Panc1 (cell line): ENCODE measurements around the gene PNO1.

Experiments
- CTCF ChIP-seq: fragments of 450-650 bp; IDR thresholded peaks from 2 replicates; pipeline ENCODE4 v1.5.1; 2017; ENCODE audit warnings: mild to moderate bottlenecking
- POLR2AphosphoS5 ChIP-seq: IDR thresholded peaks from 2 replicates; pipeline ENCODE4 v1.6.1; 2012; ENCODE audit warnings: mild to moderate bottlenecking, low read depth, low read length, moderate library complexity
- SIN3A ChIP-seq: IDR thresholded peaks from 2 replicates; pipeline ENCODE4 v1.6.1; 2012; ENCODE audit warnings: low read depth, mild to moderate bottlenecking, low read length, moderate library complexity, borderline replicate concordance; ENCODE audit not compliant: insufficient read depth
- TCF7L2 ChIP-seq: IDR thresholded peaks from 2 replicates; pipeline ENCODE4 v1.6.1; 2011; ENCODE audit warnings: mild to moderate bottlenecking, low read depth, low read length, inconsistent platforms
- TF ChIP-seq, protein P1 (sequence below), 2 experiments: IDR thresholded peaks; 2 replicates each; pipeline ENCODE4 v1.6.1; 2011 to 2012; ENCODE audit warnings: low read depth in 2 of 2, control low read depth in 1 of 2, low read length in 1 of 2, mild to moderate bottlenecking in 1 of 2, moderate library complexity in 1 of 2; ENCODE audit not compliant: insufficient read depth in 1 of 2

GRCh38 chr2:68157002-68157401 lies 686 bp upstream of the PNO1 start:
- no peak for TF ChIP-seq CTCF
- TF ChIP-seq POLR2AphosphoS5 = no peak
- TF ChIP-seq TCF7L2 = no peak
- TF ChIP-seq, protein P1, sequence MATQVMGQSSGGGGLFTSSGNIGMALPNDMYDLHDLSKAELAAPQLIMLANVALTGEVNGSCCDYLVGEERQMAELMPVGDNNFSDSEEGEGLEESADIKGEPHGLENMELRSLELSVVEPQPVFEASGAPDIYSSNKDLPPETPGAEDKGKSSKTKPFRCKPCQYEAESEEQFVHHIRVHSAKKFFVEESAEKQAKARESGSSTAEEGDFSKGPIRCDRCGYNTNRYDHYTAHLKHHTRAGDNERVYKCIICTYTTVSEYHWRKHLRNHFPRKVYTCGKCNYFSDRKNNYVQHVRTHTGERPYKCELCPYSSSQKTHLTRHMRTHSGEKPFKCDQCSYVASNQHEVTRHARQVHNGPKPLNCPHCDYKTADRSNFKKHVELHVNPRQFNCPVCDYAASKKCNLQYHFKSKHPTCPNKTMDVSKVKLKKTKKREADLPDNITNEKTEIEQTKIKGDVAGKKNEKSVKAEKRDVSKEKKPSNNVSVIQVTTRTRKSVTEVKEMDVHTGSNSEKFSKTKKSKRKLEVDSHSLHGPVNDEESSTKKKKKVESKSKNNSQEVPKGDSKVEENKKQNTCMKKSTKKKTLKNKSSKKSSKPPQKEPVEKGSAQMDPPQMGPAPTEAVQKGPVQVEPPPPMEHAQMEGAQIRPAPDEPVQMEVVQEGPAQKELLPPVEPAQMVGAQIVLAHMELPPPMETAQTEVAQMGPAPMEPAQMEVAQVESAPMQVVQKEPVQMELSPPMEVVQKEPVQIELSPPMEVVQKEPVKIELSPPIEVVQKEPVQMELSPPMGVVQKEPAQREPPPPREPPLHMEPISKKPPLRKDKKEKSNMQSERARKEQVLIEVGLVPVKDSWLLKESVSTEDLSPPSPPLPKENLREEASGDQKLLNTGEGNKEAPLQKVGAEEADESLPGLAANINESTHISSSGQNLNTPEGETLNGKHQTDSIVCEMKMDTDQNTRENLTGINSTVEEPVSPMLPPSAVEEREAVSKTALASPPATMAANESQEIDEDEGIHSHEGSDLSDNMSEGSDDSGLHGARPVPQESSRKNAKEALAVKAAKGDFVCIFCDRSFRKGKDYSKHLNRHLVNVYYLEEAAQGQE (IDR thresholded peaks at IDR 0.05; ENCODE audit: insufficient read depth in 1 of 2, low read depth in 2 of 2, low read length in 1 of 2) = no peak
- TF ChIP-seq SIN3A = no peak
